GM18868 (cell line): ENCODE results near the gene ZFPM1.
"Not testable (repeated sequence)": the region's sequence is repeated elsewhere in the genome, so short reads cannot be mapped to it uniquely, and the experiment has no call there.

Source experiments
- ATAC-seq: cut with Tn5 transposase; IDR thresholded peaks from one replicate; pipeline ENCODE4 v1.9.1; 2021; ENCODE audit warnings: mild to moderate bottlenecking, moderate library complexity; ENCODE audit not compliant: unreplicated experiment

Gene ZFPM1

GRCh38 chr16:88464447-88465318 lies 11.6 kb downstream of the ZFPM1 start:
- no peak for ATAC-seq

- no peak for ATAC-seq
Measured at GRCh38 chr16:88465387-88465983, 12.4 kb downstream of the ZFPM1 start.

- no peak for ATAC-seq
Measured at GRCh38 chr16:88466175-88466862, 13.2 kb downstream of the ZFPM1 start.

GRCh38 chr16:88466949-88467348 lies 13.9 kb downstream of the ZFPM1 start:
- no peak for ATAC-seq

- ATAC-seq: no peak
Measured at GRCh38 chr16:88467541-88467944, 14.5 kb downstream of the ZFPM1 start.

- ATAC-seq: no peak
Measured at GRCh38 chr16:88468275-88469129, 15.4 kb downstream of the ZFPM1 start.

- ATAC-seq: no peak
Measured at GRCh38 chr16:88469615-88470395, 16.7 kb downstream of the ZFPM1 start.

GRCh38 chr16:88470396-88470680 lies 17.3 kb downstream of the ZFPM1 start:
- not testable (repeated sequence) for ATAC-seq

GRCh38 chr16:88470696-88471095 lies 17.6 kb downstream of the ZFPM1 start:
- not testable (repeated sequence) for ATAC-seq

GRCh38 chr16:88471115-88471514 lies 18.0 kb downstream of the ZFPM1 start:
- ATAC-seq: no peak

GRCh38 chr16:88471575-88471974 lies 18.5 kb downstream of the ZFPM1 start:
- ATAC-seq: no peak

GRCh38 chr16:88472069-88472468 lies 19.0 kb downstream of the ZFPM1 start:
- ATAC-seq: no peak

GRCh38 chr16:88472637-88473205 lies 19.6 kb downstream of the ZFPM1 start:
- no peak for ATAC-seq

- no peak for ATAC-seq
Measured at GRCh38 chr16:88473666-88474534, 20.8 kb downstream of the ZFPM1 start.

GRCh38 chr16:88475037-88475436 lies 22.0 kb downstream of the ZFPM1 start:
- no peak for ATAC-seq

- ATAC-seq: no peak
Measured at GRCh38 chr16:88476203-88476602, 23.1 kb downstream of the ZFPM1 start.

- no peak for ATAC-seq
Measured at GRCh38 chr16:88476817-88477397, 23.8 kb downstream of the ZFPM1 start.

GRCh38 chr16:88477631-88478519 lies 24.8 kb downstream of the ZFPM1 start:
- no peak for ATAC-seq
